ENCODE results near the gene CRACDL. TPM values are rescaled to one million over a fixed set of nuclear protein-coding genes. Genes with fewer than 3 reads are reported as not detected.

The CRACDL gene
- total RNA-seq, result under 1 TPM; 0.13 to 0.16 TPM

- no peak within 1 kb of the TSS for H3K27ac Mint-ChIP-seq
- no peaks in the 10 kb centered on the region for H3K9me3 Mint-ChIP-seq
- peaks cover 4% of the 10 kb centered on the region for H3K4me1 Mint-ChIP-seq
- peak; percentile 48 for ATAC-seq (replicated peaks)
- H3K4me3 Mint-ChIP-seq, result peak within 1 kb of the TSS; percentile 67
- no peaks in the 10 kb centered on the region for H3K36me3 Mint-ChIP-seq (ENCODE audit: low read depth)
- peaks cover 46% of the 10 kb centered on the region for H3K27me3 Mint-ChIP-seq
These were observed at the start of gene CRACDL for GRCh38 chr2:98935777-98936352. Gene CRACDL, minus strand, starts transcription at chr2:98936225. Its CDS starts 89,425 bp downstream, at chr2:98846800.

GRCh38 chr2:98975611-98976010 lies 39.6 kb upstream of the CRACDL start:
- Mint-ChIP-seq H3K9me3 (peaks cover 9% of the 10 kb centered on the region), H3K27me3 (peaks cover 24% of the 10 kb centered on the region), H3K36me3 (ENCODE audit: low read depth) (no peaks in the 10 kb centered on the region), H3K27ac (no peak overlapping the region), H3K4me1 (no peaks in the 10 kb centered on the region), H3K4me3 (no peak overlapping the region)
- no peak for ATAC-seq (replicated peaks)

DNA sequence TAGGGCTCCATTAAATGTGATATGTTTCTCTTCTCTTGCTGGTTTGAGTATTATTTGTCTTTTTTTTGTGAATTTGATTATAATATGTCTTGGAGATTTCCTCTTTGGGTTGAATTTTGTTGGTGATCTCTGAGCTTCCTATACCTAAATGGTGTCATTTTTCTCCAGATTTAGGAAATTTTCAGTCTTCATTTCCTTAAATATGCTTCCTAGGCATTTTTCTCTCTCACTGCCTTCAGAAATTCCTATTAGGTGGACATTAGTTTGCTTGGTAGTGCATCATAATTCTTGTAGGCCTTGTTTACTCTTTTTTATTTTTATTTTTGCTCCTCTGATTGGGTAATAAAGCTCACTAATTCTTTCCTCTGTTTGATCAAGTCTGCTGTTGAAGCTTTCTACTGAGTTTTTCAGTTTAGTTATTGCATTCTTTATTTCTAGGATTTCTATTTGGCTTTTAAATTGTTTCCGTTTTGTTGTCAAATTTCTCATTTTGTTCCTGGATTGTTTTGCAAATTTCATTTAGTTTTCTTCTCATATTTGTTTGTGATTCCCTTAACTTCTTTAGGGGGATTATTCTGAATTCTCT lies 36.6 kb upstream of the CRACDL start:
- Mint-ChIP-seq H3K27me3 (peaks cover 25% of the 10 kb centered on the region), H3K4me3 (no peak overlapping the region), H3K9me3 (peaks cover 18% of the 10 kb centered on the region), H3K27ac (no peak overlapping the region), H3K4me1 (no peaks in the 10 kb centered on the region), H3K36me3 (ENCODE audit: low read depth) (no peaks in the 10 kb centered on the region)
- no peak for ATAC-seq (replicated peaks)

- Mint-ChIP-seq H3K27me3 (peaks cover 4% of the 10 kb centered on the region), H3K4me3 (no peak overlapping the region), H3K9me3 (peaks cover 7% of the 10 kb centered on the region), H3K4me1 (no peaks in the 10 kb centered on the region), H3K27ac (no peak overlapping the region), H3K36me3 (ENCODE audit: low read depth) (no peaks in the 10 kb centered on the region)
- ATAC-seq (replicated peaks), result no peak
These were observed 23.9 kb upstream of the CRACDL start for GRCh38 chr2:98959810-98960507.

DNA sequence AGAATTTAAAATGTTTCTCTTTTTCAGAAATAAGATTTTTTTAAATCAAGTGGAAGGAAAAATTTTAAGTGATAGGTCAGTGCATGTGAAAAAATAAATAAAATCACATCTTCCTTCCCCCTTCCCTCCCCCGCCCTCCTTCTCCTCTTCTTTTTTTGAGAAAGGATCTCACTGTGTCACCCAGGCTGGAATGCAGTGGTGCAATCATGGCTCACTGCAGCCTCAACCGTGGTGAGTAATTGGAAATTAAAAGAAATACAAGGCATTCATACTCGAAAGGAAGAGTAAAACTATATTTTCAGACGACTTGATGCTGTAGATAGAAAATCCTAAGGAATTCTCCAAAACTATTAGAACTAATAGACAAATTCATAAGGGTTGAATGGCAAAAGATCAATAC lies 16.9 kb upstream of the CRACDL start:
- Mint-ChIP-seq H3K4me3 (no peak overlapping the region), H3K9me3 (no peaks in the 10 kb centered on the region), H3K36me3 (ENCODE audit: low read depth) (no peaks in the 10 kb centered on the region), H3K27me3 (peaks cover 24% of the 10 kb centered on the region), H3K27ac (no peak overlapping the region), H3K4me1 (no peaks in the 10 kb centered on the region)
- ATAC-seq (replicated peaks), result no peak

DNA sequence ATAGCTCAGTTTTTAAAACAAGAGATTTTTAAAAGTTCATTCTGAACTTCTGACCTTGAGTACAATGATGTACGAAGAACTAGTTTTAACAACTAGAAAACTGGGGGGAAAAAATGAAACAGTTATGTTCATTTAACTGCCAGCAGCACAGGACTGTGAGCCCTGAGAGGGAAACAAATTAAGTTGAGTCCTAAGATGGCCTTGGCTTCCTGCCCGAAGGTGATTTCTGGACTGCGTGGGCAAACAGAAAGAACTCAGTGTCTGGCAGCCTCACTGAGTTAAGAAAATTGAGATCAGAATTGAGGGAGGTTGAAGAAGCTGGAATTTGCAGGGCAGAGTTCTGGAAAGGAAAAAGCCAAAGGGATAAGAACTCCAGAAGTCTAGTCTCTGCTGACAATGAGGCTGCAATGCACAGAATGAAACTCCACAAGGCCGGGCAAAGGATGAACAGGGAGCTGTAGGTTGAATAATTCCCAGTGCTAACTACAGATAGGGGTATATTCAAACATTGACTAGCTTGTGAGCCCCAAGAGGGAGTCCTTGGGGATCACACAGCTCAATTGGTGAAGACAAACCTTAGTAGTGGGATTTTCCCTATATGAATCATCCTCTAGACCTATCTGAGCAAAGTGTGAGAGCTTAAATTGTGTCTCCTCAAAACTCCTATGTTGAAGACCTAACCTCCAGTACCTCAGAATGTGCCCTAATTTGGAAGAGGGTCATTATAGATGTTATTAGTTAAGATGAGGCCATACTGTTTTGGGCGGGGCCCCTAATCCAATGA lies 13.1 kb upstream of the CRACDL start:
- no peak overlapping the region for H3K27ac Mint-ChIP-seq
- no peaks in the 10 kb centered on the region for H3K36me3 Mint-ChIP-seq (ENCODE audit: low read depth)
- no peak overlapping the region for H3K4me3 Mint-ChIP-seq
- peaks cover 24% of the 10 kb centered on the region for H3K27me3 Mint-ChIP-seq
- no peaks in the 10 kb centered on the region for H3K4me1 Mint-ChIP-seq
- ATAC-seq (replicated peaks), result no peak
- H3K9me3 Mint-ChIP-seq, result no peaks in the 10 kb centered on the region

GRCh38 chr2:98947554-98947953 lies 11.5 kb upstream of the CRACDL start:
- H3K4me1 Mint-ChIP-seq, result no peaks in the 10 kb centered on the region
- no peak overlapping the region for H3K4me3 Mint-ChIP-seq
- ATAC-seq (replicated peaks), result no peak
- H3K36me3 Mint-ChIP-seq (ENCODE audit: low read depth), result no peaks in the 10 kb centered on the region
- H3K27me3 Mint-ChIP-seq, result peaks cover 23% of the 10 kb centered on the region
- H3K27ac Mint-ChIP-seq, result no peak overlapping the region
- no peaks in the 10 kb centered on the region for H3K9me3 Mint-ChIP-seq

DNA sequence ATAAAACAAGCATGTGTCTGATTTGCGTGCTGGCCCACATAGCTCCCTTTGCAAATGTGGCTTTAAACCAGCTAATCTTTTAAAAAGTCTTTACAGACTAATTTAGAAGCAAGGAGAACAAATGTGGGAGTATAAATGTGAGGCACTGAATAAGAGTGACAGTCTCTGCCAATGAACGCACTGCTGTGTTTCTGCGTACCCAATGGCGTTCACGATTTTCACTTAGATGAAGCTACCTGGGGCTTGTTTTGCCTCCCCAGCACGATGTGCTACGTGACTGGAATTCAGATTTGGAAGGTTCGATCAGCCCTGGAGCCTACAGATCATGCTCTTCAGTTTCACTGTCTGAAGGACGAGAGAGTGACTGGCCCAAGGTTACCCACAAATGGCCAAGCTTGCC lies 10.8 kb upstream of the CRACDL start:
- Mint-ChIP-seq H3K4me3 (no peak overlapping the region), H3K27ac (no peak overlapping the region), H3K27me3 (peaks cover 19% of the 10 kb centered on the region), H3K36me3 (ENCODE audit: low read depth) (no peaks in the 10 kb centered on the region), H3K9me3 (no peaks in the 10 kb centered on the region), H3K4me1 (no peaks in the 10 kb centered on the region)
- ATAC-seq (replicated peaks), result no peak

- Mint-ChIP-seq H3K4me1 (no peaks in the 10 kb centered on the region), H3K27ac (no peak overlapping the region), H3K27me3 (peaks cover 21% of the 10 kb centered on the region), H3K36me3 (ENCODE audit: low read depth) (no peaks in the 10 kb centered on the region), H3K9me3 (no peaks in the 10 kb centered on the region), H3K4me3 (no peak overlapping the region)
- no peak for ATAC-seq (replicated peaks)
These were observed 8.8 kb upstream of the CRACDL start for GRCh38 chr2:98944775-98945174.

- no peak overlapping the region for H3K4me3 Mint-ChIP-seq
- H3K36me3 Mint-ChIP-seq (ENCODE audit: low read depth), result no peaks in the 10 kb centered on the region
- H3K27ac Mint-ChIP-seq, result no peak overlapping the region
- ATAC-seq (replicated peaks), result no peak
- peaks cover 4% of the 10 kb centered on the region for H3K4me1 Mint-ChIP-seq
- peaks cover 35% of the 10 kb centered on the region for H3K27me3 Mint-ChIP-seq
- no peaks in the 10 kb centered on the region for H3K9me3 Mint-ChIP-seq
These were observed 4.1 kb upstream of the CRACDL start for GRCh38 chr2:98940102-98940501.

- Mint-ChIP-seq H3K4me1 (peaks cover 4% of the 10 kb centered on the region), H3K27ac (no peak overlapping the region), H3K36me3 (ENCODE audit: low read depth) (no peaks in the 10 kb centered on the region), H3K27me3 (peaks cover 50% of the 10 kb centered on the region), H3K9me3 (no peaks in the 10 kb centered on the region), H3K4me3 (peak overlapping the region; percentile 62)
- no peak for ATAC-seq (replicated peaks)
These were observed 1.9 kb upstream of the CRACDL start for GRCh38 chr2:98937906-98938305.

DNA sequence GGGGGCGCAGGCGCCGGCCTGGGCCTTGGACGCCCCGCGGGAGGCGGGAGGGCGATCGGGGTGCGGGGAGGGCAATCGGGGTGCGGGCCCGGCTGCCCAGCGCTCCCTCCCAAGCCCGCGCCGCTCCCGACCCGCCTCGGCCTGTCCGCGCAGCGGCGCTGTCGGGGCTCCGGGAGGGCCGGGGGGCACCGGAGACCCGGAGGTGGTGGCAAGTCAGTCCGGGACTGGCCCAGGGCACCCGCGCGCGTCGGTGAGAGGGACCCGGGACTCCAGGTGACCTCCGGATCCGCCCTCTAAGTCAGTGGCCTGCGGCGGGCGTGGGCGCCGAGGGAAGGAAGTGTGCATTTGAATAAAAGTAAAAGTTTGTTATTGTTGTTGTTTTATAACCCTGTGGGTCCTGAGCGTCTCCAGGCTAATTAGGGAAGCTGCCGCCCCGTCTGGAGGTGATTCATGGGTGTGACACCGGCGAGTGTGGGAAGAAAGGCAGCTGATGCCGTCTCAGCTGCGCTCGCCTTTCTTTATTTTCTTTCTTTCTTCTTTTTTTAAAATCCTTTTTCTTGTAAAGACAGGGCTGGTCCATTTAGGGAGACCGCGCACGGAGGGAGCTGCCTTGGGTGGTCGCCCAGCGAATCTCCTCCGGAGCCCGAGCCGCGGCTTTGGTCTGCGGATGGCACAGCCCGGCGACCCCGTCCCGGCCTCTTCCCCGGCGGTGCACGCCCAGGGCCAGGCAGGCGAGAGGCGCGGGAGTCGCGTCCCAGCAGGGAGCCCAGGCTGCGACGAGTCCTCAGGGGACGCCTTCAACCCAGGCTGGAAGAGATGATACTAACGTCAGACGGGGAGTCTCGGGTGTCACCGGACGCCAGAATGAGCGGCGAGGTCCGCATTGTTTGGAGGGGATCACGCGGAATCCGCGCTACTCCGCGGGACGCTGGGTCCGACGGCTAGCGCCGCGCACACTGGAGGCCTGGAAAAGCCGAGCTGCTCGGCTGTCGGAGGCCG lies 627 bp upstream of the CRACDL start:
- H3K27me3 Mint-ChIP-seq, result peaks cover 50% of the 10 kb centered on the region

GRCh38 chr2:98935111-98935770 lies 784 bp downstream of the CRACDL start:
- no peak for ATAC-seq (replicated peaks)
- no peaks in the 10 kb centered on the region for H3K36me3 Mint-ChIP-seq (ENCODE audit: low read depth)
- peaks cover 49% of the 10 kb centered on the region for H3K27me3 Mint-ChIP-seq
- H3K27ac Mint-ChIP-seq, result no peak overlapping the region
- H3K9me3 Mint-ChIP-seq, result no peaks in the 10 kb centered on the region
- peaks cover 4% of the 10 kb centered on the region for H3K4me1 Mint-ChIP-seq
- H3K4me3 Mint-ChIP-seq, result peak overlapping the region; percentile 67

More for the DNA sequence above, 627 bp upstream of the CRACDL start:
- peak; percentile 82 for ATAC-seq (replicated peaks)
- no peaks in the 10 kb centered on the region for H3K36me3 Mint-ChIP-seq (ENCODE audit: low read depth)
- H3K27ac Mint-ChIP-seq, result no peak overlapping the region
- peak overlapping the region; percentile 62 for H3K4me3 Mint-ChIP-seq
- no peaks in the 10 kb centered on the region for H3K9me3 Mint-ChIP-seq
- H3K4me1 Mint-ChIP-seq, result peaks cover 4% of the 10 kb centered on the region
